Transverse colon (tissue), 4 donors: ENCODE data around the gene HNMT. TPM values are rescaled to one million over a fixed set of nuclear protein-coding genes. Genes with fewer than 3 reads are reported as not detected.
A peak's percentile ranks its signal among the peaks of the same experiment; 100 is the strongest.

Source experiments
- DNase-seq: peaks from one replicate; pipeline ENCODE4 v3.0.0-alpha.2; 2019
- H3K27ac ChIP-seq, 4 donors: fragments of 200-600 bp; sonication (generic); 2 replicates each; pipeline ENCODE4 v1.5.1; 2016 to 2018; ENCODE audit warnings: inconsistent platforms in 4 of 4
- H3K27me3 ChIP-seq: fragments of 200-600 bp; sonication (generic); 2 replicates; pipeline ENCODE4 v1.5.1; 2017; ENCODE audit warnings: inconsistent platforms
- H3K36me3 ChIP-seq, 4 donors: fragments of 200-600 bp; sonication (generic); 2 replicates each; pipeline ENCODE4 v1.5.1; 2017 to 2019; ENCODE audit warnings: inconsistent platforms in 4 of 4
- H3K4me1 ChIP-seq, 4 donors: fragments of 200-600 bp; sonication (generic); 2 replicates each; pipeline ENCODE4 v1.5.1; 2017 to 2020; ENCODE audit warnings: inconsistent platforms in 4 of 4
- H3K4me3 ChIP-seq, 4 donors: fragments of 200-600 bp; sonication (generic); 1 replicate in 1 of 4; 2 replicates in 3 of 4; pipeline versions ENCODE4 v1.5.1 to v1.6.1; 2017 to 2019; ENCODE audit warnings: inconsistent platforms in 4 of 4
- H3K9me3 ChIP-seq, 2 donors: fragments of 200-600 bp; sonication (generic); 2 replicates each; pipeline ENCODE4 v1.5.1; 2017 to 2019; ENCODE audit warnings: inconsistent platforms in 2 of 2
- EP300 ChIP-seq: sonication (generic); formaldehyde crosslinking; IDR thresholded peaks from one replicate; pipeline ENCODE4 v1.6.1; 2017; ENCODE audit warnings: antibody characterized with exemption, low read depth
- POLR2A ChIP-seq: fragments of 450-650 bp; IDR thresholded peaks from one replicate; pipeline ENCODE4 v1.6.1; 2016; ENCODE audit warnings: antibody characterized with exemption, mild to moderate bottlenecking, moderate library complexity
- POLR2AphosphoS5 ChIP-seq, 3 donors: sonication (generic); formaldehyde crosslinking; IDR thresholded peaks; one replicate each; pipeline ENCODE4 v1.6.1; 2016; ENCODE audit warnings: antibody characterized with exemption in 3 of 3
- WGBS, 2 donors: methylation state at CpG; one replicate each; pipeline ENCODE4 v1.1.5; 2018; ENCODE audit warnings: low coverage in 1 of 2; 5-methylcytosine and 5-hydroxymethylcytosine counted together
- in situ Hi-C, 4 donors: fragments of 200-750 bp; cut with MboI; loops; one replicate each; pipeline versions ENCODE4 v1.15.0 to v1.15.1; 2017; ENCODE audit warnings: low sequenced_read_pairs in 3 of 4, low pct_ligation_motif_present in 1 of 4, low pct_unique_long_range_greater_than_20kb in 1 of 4
- intact Hi-C: fragments of 100-400 bp; cut with DNase I; formaldehyde crosslinking; loops from one replicate; pipeline ENCODE4 v1.15.1; 2023; ENCODE audit warnings: low total_unique reads
- total RNA-seq, 4 donors: library from RNA; depleted of rRNA; stranded (reverse); fragments of >200 nt; gene quantifications; one replicate each; pipeline ENCODE4 v1.1.0, GENCODE V29; 2016
- TF ChIP-seq, protein P1 (sequence below), 5 experiments: fragments of 200-600 bp in 3 of 5; fragments of 450-650 bp in 2 of 5; sonication (generic) in 3 of 5; IDR thresholded peaks; 1 replicate in 2 of 5; 2 replicates in 3 of 5; pipeline ENCODE4 v1.5.1; 2016 to 2017; ENCODE audit warnings: antibody characterized with exemption in 5 of 5, inconsistent platforms in 3 of 5, mild to moderate bottlenecking in 2 of 5, moderate library complexity in 1 of 5

Gene HNMT
- total RNA-seq, 4 donors from 2014 or later: 36.3 to 64.9 (median 48.4) TPM

DNA sequence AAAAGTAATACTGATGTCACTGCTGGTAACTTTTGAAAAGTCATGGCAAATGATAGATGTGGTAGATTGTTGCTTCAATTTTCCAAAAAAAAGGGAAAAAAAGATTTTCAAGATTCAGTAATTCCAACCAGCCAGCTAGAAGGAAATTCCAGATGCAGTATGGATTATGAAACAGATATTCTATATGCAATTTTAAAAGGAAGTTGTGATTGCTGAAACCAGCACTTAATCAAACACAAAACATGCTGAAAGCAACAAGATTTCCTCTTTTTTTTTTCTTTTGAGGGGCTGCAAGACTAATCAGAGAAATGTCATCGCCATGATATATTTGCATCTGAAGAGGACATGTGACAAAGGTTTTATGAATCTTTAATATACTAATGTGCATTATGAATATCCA, 5.1 kb upstream of the HNMT start:
- no peaks in the 10 kb centered on the region for H3K36me3 ChIP-seq
- H3K27me3 ChIP-seq: no peaks in the 10 kb centered on the region
- no peaks in the 10 kb centered on the region for H3K9me3 ChIP-seq
- in situ Hi-C loops (no loop called here), intact Hi-C loops (no loop called here)
- H3K4me3 ChIP-seq: no peak overlapping the region
- peak overlapping the region in 2 of 4 donors; percentile 11 to 27 for H3K27ac ChIP-seq
- TF ChIP-seq, protein P1, sequence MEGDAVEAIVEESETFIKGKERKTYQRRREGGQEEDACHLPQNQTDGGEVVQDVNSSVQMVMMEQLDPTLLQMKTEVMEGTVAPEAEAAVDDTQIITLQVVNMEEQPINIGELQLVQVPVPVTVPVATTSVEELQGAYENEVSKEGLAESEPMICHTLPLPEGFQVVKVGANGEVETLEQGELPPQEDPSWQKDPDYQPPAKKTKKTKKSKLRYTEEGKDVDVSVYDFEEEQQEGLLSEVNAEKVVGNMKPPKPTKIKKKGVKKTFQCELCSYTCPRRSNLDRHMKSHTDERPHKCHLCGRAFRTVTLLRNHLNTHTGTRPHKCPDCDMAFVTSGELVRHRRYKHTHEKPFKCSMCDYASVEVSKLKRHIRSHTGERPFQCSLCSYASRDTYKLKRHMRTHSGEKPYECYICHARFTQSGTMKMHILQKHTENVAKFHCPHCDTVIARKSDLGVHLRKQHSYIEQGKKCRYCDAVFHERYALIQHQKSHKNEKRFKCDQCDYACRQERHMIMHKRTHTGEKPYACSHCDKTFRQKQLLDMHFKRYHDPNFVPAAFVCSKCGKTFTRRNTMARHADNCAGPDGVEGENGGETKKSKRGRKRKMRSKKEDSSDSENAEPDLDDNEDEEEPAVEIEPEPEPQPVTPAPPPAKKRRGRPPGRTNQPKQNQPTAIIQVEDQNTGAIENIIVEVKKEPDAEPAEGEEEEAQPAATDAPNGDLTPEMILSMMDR (IDR thresholded peaks at IDR 0.05): no peak
- TF ChIP-seq POLR2A (no peak), EP300 (no peak), POLR2AphosphoS5 (IDR thresholded peaks at IDR 0.05) (no peak)
- no peak for DNase-seq
- 64 to 71% methylated on average over 1 of the region's 1 CpG for WGBS, 2 donors
- H3K4me1 ChIP-seq: peaks cover 0 to 20% (median 7%) of the 10 kb centered on the region in 4 donors

DNA sequence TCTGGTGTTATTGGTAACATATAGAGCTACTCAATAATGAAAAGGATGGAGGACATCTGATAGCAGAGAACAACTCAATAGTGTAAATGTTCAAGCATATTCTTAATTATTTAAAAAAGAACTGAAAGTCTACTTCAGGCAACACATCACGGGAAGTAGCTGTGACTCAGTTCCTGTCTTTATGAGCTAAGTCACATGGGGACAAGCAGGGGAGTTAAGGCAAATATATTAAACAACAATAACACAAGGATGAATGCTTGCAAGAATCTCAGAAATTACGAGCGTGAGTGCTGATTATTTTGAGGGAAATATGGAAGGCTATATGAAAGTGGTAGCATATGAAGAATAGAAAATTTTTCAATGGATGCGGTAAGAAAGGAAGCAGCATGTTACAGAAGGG, 4.0 kb upstream of the HNMT start:
- H3K27me3 ChIP-seq: no peaks in the 10 kb centered on the region
- no peaks in the 10 kb centered on the region for H3K9me3 ChIP-seq
- H3K27ac ChIP-seq: peak overlapping the region in 1 of 4 donors; percentile 11
- intact Hi-C loops (loop anchor here (10.0 kb wide), 1 partner anchor 1695 kb away; no protein-coding TSS in a partner anchor), in situ Hi-C loops (no loop called here)
- 83 to 87% methylated on average over 4 of the region's 4 CpGs for WGBS, 2 donors
- no peak overlapping the region for H3K4me3 ChIP-seq
- H3K4me1 ChIP-seq: peaks cover 0 to 21% (median 9%) of the 10 kb centered on the region in 4 donors
- no peak for DNase-seq
- TF ChIP-seq POLR2A: no peak
- H3K36me3 ChIP-seq: no peaks in the 10 kb centered on the region

DNA sequence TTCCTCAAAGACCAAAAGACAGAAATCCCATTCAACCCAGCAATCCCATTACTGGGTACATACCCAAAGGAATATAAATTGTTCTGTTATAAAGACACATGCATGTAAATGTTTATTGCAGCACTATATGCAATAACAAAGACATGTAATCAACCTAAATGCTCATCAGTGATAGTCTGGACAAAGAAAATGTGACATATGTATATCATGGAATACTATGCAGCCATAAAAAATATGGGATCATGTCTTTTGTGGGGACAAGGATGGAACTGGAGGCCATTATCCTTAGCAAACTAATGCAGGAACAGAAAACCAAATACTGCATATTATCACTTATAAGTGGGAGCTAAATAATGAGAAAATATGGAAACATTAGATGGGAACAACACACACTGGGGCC, 2.7 kb upstream of the HNMT start:
- peaks cover 0 to 31% (median 14%) of the 10 kb centered on the region in 4 donors for H3K4me1 ChIP-seq
- no peak overlapping the region for H3K27ac ChIP-seq
- no peak for DNase-seq
- no peaks in the 10 kb centered on the region for H3K9me3 ChIP-seq
- no peaks in the 10 kb centered on the region for H3K27me3 ChIP-seq
- no peak overlapping the region for H3K4me3 ChIP-seq
- intact Hi-C loops (loop anchor here (10.0 kb wide), 1 partner anchor 1693 kb away; no protein-coding TSS in a partner anchor), in situ Hi-C loops (no loop called here)
- TF ChIP-seq POLR2A: no peak
- no peak for TF ChIP-seq POLR2AphosphoS5 (IDR thresholded peaks at IDR 0.05)
- TF ChIP-seq EP300: no peak
- TF ChIP-seq, protein P1 (IDR thresholded peaks at IDR 0.05): no peak
- no peaks in the 10 kb centered on the region for H3K36me3 ChIP-seq

DNA sequence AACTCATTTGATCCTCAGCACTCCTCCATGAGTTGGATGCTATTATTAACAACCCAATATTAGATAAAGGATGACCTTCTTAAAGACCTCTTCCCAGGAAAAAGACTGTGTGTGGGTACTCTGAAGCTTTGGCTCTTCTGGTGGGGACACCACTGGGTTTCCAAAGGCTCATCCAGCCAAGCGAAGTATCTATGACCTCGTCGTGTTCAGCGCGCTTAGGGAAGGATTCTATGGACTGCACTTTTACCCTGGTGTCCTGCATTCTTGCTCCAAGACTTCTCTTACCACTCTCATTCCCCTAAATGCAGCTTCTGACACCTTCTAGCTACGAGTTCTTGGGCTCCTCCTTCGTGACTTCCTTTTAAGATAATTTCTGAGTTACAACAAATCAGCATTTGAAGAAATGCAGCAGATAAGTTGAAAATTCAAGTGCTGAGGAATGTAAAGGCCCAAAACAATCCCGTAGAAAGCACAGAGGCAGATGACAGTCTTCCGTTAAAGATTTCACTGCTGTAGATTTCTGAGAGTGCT, 673 bp upstream of the HNMT start:
- no peaks in the 10 kb centered on the region for H3K36me3 ChIP-seq
- H3K4me1 ChIP-seq: peaks cover under 1 to 49% (median 21%) of the 10 kb centered on the region in 4 donors
- DNase-seq: no peak
- TF ChIP-seq, protein P1 (IDR thresholded peaks at IDR 0.05): no peak
- no peak for TF ChIP-seq POLR2AphosphoS5 (IDR thresholded peaks at IDR 0.05)
- peak overlapping the region; percentile 89 to 91 (median 90) for H3K27ac ChIP-seq
- intact Hi-C loops: loop anchor here (10.0 kb wide), 1 partner anchor 1691 kb away; no protein-coding TSS in a partner anchor
- no peaks in the 10 kb centered on the region for H3K27me3 ChIP-seq
- in situ Hi-C loops: no loop called here
- WGBS, 2 donors: 30 to 42% methylated on average over 2 to 9 of the region's 9 CpGs
- H3K4me3 ChIP-seq: peak overlapping the region in 3 of 4 donors; percentile 42 to 65 (median 46)
- no peaks in the 10 kb centered on the region for H3K9me3 ChIP-seq
